ENCODE measurements around the gene HSDL1. TPM values are rescaled to one million over a fixed set of nuclear protein-coding genes. Genes with fewer than 3 reads are reported as not detected.

HSDL1 gene
- total and polyA plus RNA-seq, 10 of the 15 experiments (the other 5 are each of a cell fraction or from before 2014, with no cell fraction given), result 2.0 to 13.4 (median 5.6) TPM

GRCh38 chr16:84176192-84177053 is 31.4 kb upstream of the HSDL1 start:
- Histone ChIP-seq H3K9me3 (replicated peaks; ENCODE audit: control insufficient read depth, insufficient read depth, low read length) (no peaks in the 10 kb centered on the region), H3K79me2 (ENCODE audit: control insufficient read depth, insufficient read depth, low read length) (no peaks in the 10 kb centered on the region), H3K9ac (ENCODE audit: control insufficient read depth, insufficient read depth, low read length) (no peak overlapping the region), H3K36me3 (ENCODE audit: control insufficient read depth in 2 of 2, insufficient read depth in 2 of 2, low read length in 1 of 2) (peaks cover 5 to 12% of the 10 kb centered on the region in 2 experiments; a peak in 3 of 4 replicates), H3K27me3 (replicated peaks in 1 of 2; ENCODE audit: control insufficient read depth in 2 of 2, insufficient read depth in 2 of 2, low read length in 1 of 2) (no peaks in the 10 kb centered on the region), H3K27ac (ENCODE audit: control insufficient read depth, insufficient read depth) (no peak overlapping the region), H3K4me1 (ENCODE audit: control insufficient read depth, insufficient read depth, low read length) (peaks cover 13% of the 10 kb centered on the region), H2AFZ (ENCODE audit: control insufficient read depth, low read depth, low read length) (no peak overlapping the region), H3K4me2 (ENCODE audit: control insufficient read depth, insufficient read depth) (peak overlapping the region; percentile 62; the same call in 1 of the 2 replicates), H3K4me3 (no peak overlapping the region), H4K20me1 (ENCODE audit: control insufficient read depth, insufficient read depth) (no peaks in the 10 kb centered on the region)
- ChIA-PET SMC1A (ENCODE audit: uncharacterized antibody, unreplicated experiment) (interaction anchor here (1.4 to 2.4 kb wide), 2 partner anchors 90 to 92 kb away, joined by 3 to 12 read pairs; no protein-coding TSS in a partner anchor), CTCF (interaction anchor here (0.8 to 7.1 kb wide), 5 partner anchors 10 to 117 kb away, joined by 3 to 82 read pairs (median 11); partner anchors contain the start of gene TAF1C), RAD21 (ENCODE audit: unreplicated experiment) (interaction anchor here (1.0 to 2.0 kb wide), 4 partner anchors 88 to 110 kb away, joined by 5 to 13 read pairs (median 6); no protein-coding TSS in a partner anchor), POLR2A (no interaction called here)
- in situ Hi-C loops (cut with MboI) (no loop called here), intact Hi-C loops (cut with micrococcal nuclease; ENCODE audit: unreplicated experiment) (no loop called here)
- no peak for FAIRE-seq
- ATAC-seq, result no peak; the same call in 1 of the 3 replicates
- WGBS (ENCODE audit: insufficient coverage, insufficient replicate concordance, low lambda C conversion rate, missing lambda C conversion rate), result 68% methylated on average over 18 of the region's 18 CpGs
- no peak for DNase-seq (ENCODE audit: low read depth, low spot score)
- no TSS peak for BruUV-seq (replicated peaks)
- peak; percentile 41; the same call in 1 of the 2 replicates for TF ChIP-seq POLR2AphosphoS5 (IDR thresholded peaks at IDR 0.05; ENCODE audit: low read length)
- no peak for TF ChIP-seq SP1 (IDR thresholded peaks at IDR 0.05; ENCODE audit: low read depth, low read length)
- no peak for TF ChIP-seq CBFB (IDR thresholded peaks at IDR 0.05; ENCODE audit: low read depth)
- no peak for TF ChIP-seq KLF5 (IDR thresholded peaks at IDR 0.05; ENCODE audit: partially characterized antibody)
